ENCODE measurements around the gene TMEM116.
"Not testable (repeated sequence)": the region's sequence is repeated elsewhere in the genome, so short reads cannot be mapped to it uniquely, and the experiment has no call there.

Gene TMEM116

GRCh38 chr12:111976291-111976690, 36.7 kb downstream of the TMEM116 start:
- no peak for DNase-seq (ENCODE audit: low read depth, low spot score)

GRCh38 chr12:111975161-111975931, 37.6 kb downstream of the TMEM116 start:
- DNase-seq (ENCODE audit: low read depth, low spot score): no peak

- no peak for DNase-seq (ENCODE audit: low read depth, low spot score)
Measured at GRCh38 chr12:111971800-111972199, 41.2 kb downstream of the TMEM116 start.

- DNase-seq (ENCODE audit: low read depth, low spot score): no peak
Measured at GRCh38 chr12:111964935-111965334, 48.0 kb downstream of the TMEM116 start.

- DNase-seq (ENCODE audit: low read depth, low spot score): not testable (repeated sequence)
Measured at GRCh38 chr12:111959518-111959917, 53.4 kb downstream of the TMEM116 start.

GRCh38 chr12:111957224-111957623, 55.7 kb downstream of the TMEM116 start:
- not testable (repeated sequence) for DNase-seq (ENCODE audit: low read depth, low spot score)

GRCh38 chr12:111954969-111955368, 58.0 kb downstream of the TMEM116 start:
- DNase-seq (ENCODE audit: low read depth, low spot score): no peak

- DNase-seq (ENCODE audit: low read depth, low spot score): no peak
Measured at GRCh38 chr12:111953455-111953854, 59.5 kb downstream of the TMEM116 start.

GRCh38 chr12:111952084-111952787, 60.7 kb downstream of the TMEM116 start:
- not testable (repeated sequence) for DNase-seq (ENCODE audit: low read depth, low spot score)

- not testable (repeated sequence) for DNase-seq (ENCODE audit: low read depth, low spot score)
Measured at GRCh38 chr12:111950961-111951676, 61.8 kb downstream of the TMEM116 start.

- no peak for DNase-seq (ENCODE audit: low read depth, low spot score)
Measured at GRCh38 chr12:111943929-111944328, 69.0 kb downstream of the TMEM116 start.

- no peak for DNase-seq (ENCODE audit: low read depth, low spot score)
Measured at GRCh38 chr12:111942557-111942956, 70.4 kb downstream of the TMEM116 start.

GRCh38 chr12:111937429-111937828, 75.5 kb downstream of the TMEM116 start:
- no peak for DNase-seq (ENCODE audit: low read depth, low spot score)

- DNase-seq (ENCODE audit: low read depth, low spot score): no peak
Measured at GRCh38 chr12:111936869-111937268, 76.1 kb downstream of the TMEM116 start.

GRCh38 chr12:111932241-111932640, 80.7 kb downstream of the TMEM116 start:
- DNase-seq (ENCODE audit: low read depth, low spot score): no peak

- DNase-seq (ENCODE audit: low read depth, low spot score): no peak
Measured at GRCh38 chr12:111927346-111927745, 85.6 kb downstream of the TMEM116 start.

- no peak for DNase-seq (ENCODE audit: low read depth, low spot score)
Measured at GRCh38 chr12:111926631-111927030, 86.3 kb downstream of the TMEM116 start.

- no peak for DNase-seq (ENCODE audit: low read depth, low spot score)
Measured at GRCh38 chr12:111925171-111925570, 87.8 kb downstream of the TMEM116 start.

- no peak for DNase-seq (ENCODE audit: low read depth, low spot score)
Measured at GRCh38 chr12:111907740-111908139, 105.2 kb downstream of the TMEM116 start.

- DNase-seq (ENCODE audit: low read depth, low spot score): no peak
Measured at GRCh38 chr12:111905502-111905901, 107.5 kb downstream of the TMEM116 start.

GRCh38 chr12:111904446-111904975, 108.5 kb downstream of the TMEM116 start:
- DNase-seq (ENCODE audit: low read depth, low spot score): no peak

- no peak for DNase-seq (ENCODE audit: low read depth, low spot score)
Measured at GRCh38 chr12:111901182-111901581, 111.8 kb downstream of the TMEM116 start.
